HepG2 (cell line): ENCODE data around the gene USB1. TPM values are rescaled to one million over a fixed set of nuclear protein-coding genes. Genes with fewer than 3 reads are reported as not detected.

Experiments
- ESRRA ChIP-seq: sonication (generic); formaldehyde crosslinking; IDR thresholded peaks from 2 replicates; pipeline ENCODE4 v1.5.1; 2020; ENCODE audit warnings: mild to moderate bottlenecking, low read depth, missing genetic modification reagents
- FOXA3 ChIP-seq: IDR thresholded peaks from 2 replicates; pipeline ENCODE4 v1.6.1; 2016; ENCODE audit warnings: missing genetic modification reagents, missing compliant biosample characterization
- HIVEP1 ChIP-seq: sonication (generic); formaldehyde crosslinking; IDR thresholded peaks from 2 replicates; pipeline ENCODE4 v1.4.0; 2020; ENCODE audit warnings: mild to moderate bottlenecking, missing genetic modification reagents
- RBAK ChIP-seq: sonication (generic); formaldehyde crosslinking; IDR thresholded peaks from 2 replicates; pipeline ENCODE4 v1.5.1; 2020; ENCODE audit warnings: mild to moderate bottlenecking, missing genetic modification reagents
- RXRB ChIP-seq: IDR thresholded peaks from 2 replicates; pipeline ENCODE4 v1.6.1; 2016; ENCODE audit warnings: borderline replicate concordance, missing genetic modification reagents, missing compliant biosample characterization
- ZFP37 ChIP-seq: sonication (generic); formaldehyde crosslinking; IDR thresholded peaks from 2 replicates; pipeline ENCODE4 v1.4.0; 2020; ENCODE audit warnings: missing genetic modification reagents, borderline replicate concordance
- ZKSCAN8 ChIP-seq: IDR thresholded peaks from 2 replicates; pipeline ENCODE4 v1.6.1; 2016; ENCODE audit warnings: borderline replicate concordance, missing genetic modification reagents, missing compliant biosample characterization
- ZNF557 ChIP-seq: sonication (generic); formaldehyde crosslinking; IDR thresholded peaks from 2 replicates; pipeline ENCODE4 v1.4.0; 2020; ENCODE audit warnings: missing genetic modification reagents
- polyA plus RNA-seq, 8 experiments: library from polyadenylated mRNA; depleted of rRNA in 3 of 8; stranded (reverse) in 7 of 8; unstranded in 1 of 8; fragments of >200 nt; fragmentation: Illumina TruSeq in 4 of 8; extraction: Trizol in 4 of 8; gene quantifications; 2 replicates each; pipeline versions ENCODE4 v1.2.1 to v1.2.3, GENCODE V29; 2011 to 2016; ENCODE audit warnings: low read depth in 4 of 8, missing spikeins in 1 of 8, mixed read lengths in 1 of 8; ENCODE audit not compliant: insufficient read depth in 1 of 8
- total RNA-seq, 5 experiments: library from RNA; depleted of rRNA; stranded (reverse); fragments of >200 nt; fragmentation: Illumina TruSeq; extraction: Trizol; gene quantifications; 2 replicates each; pipeline ENCODE4 v1.2.3, GENCODE V29; 2016; ENCODE audit warnings: low read depth in 1 of 5
- TF ChIP-seq, protein P1 (sequence below): sonication (generic); formaldehyde crosslinking; IDR thresholded peaks from 2 replicates; pipeline ENCODE4 v1.4.0; 2020; ENCODE audit warnings: mild to moderate bottlenecking, missing genetic modification reagents
- TF ChIP-seq, protein P2 (sequence below): sonication (generic); formaldehyde crosslinking; IDR thresholded peaks from 2 replicates; pipeline ENCODE4 v1.5.1; 2020; ENCODE audit warnings: missing genetic modification reagents, mild to moderate bottlenecking, borderline replicate concordance

Gene USB1
- total and polyA plus RNA-seq, 2 of the 13 experiments (the other 11 are each of a cell fraction or from before 2014, with no cell fraction given) = 16.7 to 65.4 TPM

DNA sequence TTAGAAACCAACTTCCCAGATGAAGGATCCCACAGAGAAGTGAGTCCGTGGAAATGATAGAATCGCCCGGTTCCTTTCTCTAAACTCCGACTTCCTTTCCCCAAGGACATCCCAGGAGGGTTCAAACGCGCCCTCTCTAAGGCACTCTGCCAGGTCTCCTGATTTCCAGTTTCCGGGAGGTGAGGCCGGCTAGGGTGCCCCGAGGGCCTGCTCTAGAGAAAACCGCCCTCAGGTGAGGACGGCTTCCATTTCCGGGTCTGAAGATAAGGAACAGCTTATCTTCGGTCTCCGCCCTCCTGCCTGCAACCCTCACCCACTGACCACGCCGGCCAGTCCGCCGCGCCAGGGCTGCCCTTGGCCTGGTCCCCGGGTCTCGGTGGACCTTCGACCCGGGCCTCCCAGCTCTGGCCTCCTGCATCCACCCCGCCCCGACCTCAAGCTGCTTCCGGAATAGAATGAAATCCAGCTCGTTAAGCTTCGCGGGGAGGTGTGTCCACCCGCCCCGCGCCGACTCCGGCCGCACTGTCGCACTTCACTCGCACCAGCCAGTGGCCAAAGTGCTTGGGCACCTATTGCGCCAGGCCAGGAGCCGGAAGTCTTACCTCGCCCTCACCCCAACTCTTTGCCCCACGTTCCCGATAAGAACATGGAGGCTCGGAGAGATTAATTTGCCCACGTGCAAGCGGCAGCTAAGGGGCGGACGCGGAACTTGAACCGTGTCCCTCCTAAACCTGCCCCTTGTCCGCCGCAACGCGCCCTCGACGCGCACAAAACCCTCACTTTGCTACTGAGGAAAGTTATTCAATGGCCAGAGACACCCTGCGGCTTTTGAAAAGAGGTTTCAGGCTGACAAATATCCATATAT, 23.5 kb downstream of the USB1 start (continued):
- TF ChIP-seq, protein P1, sequence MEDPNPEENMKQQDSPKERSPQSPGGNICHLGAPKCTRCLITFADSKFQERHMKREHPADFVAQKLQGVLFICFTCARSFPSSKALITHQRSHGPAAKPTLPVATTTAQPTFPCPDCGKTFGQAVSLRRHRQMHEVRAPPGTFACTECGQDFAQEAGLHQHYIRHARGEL (CRISPR knock-in tag) = no peak
- TF ChIP-seq FOXA3 (CRISPR knock-in tag) = peak; percentile 59
- peak; percentile 69; the same call in 1 of the 2 replicates for TF ChIP-seq ZKSCAN8
- no peak for TF ChIP-seq ZNF557 (CRISPR knock-in tag)
- TF ChIP-seq, protein P2, sequence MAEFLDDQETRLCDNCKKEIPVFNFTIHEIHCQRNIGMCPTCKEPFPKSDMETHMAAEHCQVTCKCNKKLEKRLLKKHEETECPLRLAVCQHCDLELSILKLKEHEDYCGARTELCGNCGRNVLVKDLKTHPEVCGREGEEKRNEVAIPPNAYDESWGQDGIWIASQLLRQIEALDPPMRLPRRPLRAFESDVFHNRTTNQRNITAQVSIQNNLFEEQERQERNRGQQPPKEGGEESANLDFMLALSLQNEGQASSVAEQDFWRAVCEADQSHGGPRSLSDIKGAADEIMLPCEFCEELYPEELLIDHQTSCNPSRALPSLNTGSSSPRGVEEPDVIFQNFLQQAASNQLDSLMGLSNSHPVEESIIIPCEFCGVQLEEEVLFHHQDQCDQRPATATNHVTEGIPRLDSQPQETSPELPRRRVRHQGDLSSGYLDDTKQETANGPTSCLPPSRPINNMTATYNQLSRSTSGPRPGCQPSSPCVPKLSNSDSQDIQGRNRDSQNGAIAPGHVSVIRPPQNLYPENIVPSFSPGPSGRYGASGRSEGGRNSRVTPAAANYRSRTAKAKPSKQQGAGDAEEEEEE (CRISPR knock-in tag) = peak; percentile 79; the same call in 1 of the 2 replicates
- peak; percentile 97 for TF ChIP-seq ESRRA (CRISPR knock-in tag)
- TF ChIP-seq RXRB = peak; percentile 90
- no peak for TF ChIP-seq ZFP37
- peak; percentile 92 for TF ChIP-seq HIVEP1
- no peak for TF ChIP-seq RBAK (CRISPR knock-in tag)
